ENCODE data around the gene PDS5A. TPM values are rescaled to one million over a fixed set of nuclear protein-coding genes. Genes with fewer than 3 reads are reported as not detected.

The PDS5A gene
- total and polyA plus RNA-seq, 9 of the 15 experiments (the other 6 are each of a cell fraction or from before 2014, with no cell fraction given) = 16.4 to 85.4 (median 70.0) TPM

GRCh38 chr4:39792529-39792928 lies 185.2 kb downstream of the PDS5A start (continued):
- TF ChIP-seq CHD7 (IDR thresholded peaks at IDR 0.05; ENCODE audit: low read depth, low read length) (no peak), ATF4 (CRISPR knock-in tag; IDR thresholded peaks at IDR 0.05) (no peak), ZNF239 (CRISPR knock-in tag; IDR thresholded peaks at IDR 0.05) (no peak), ASH1L (IDR thresholded peaks at IDR 0.05; ENCODE audit: borderline replicate concordance, low read depth, partially characterized antibody) (no peak), HMGXB4 (CRISPR knock-in tag; IDR thresholded peaks at IDR 0.05) (no peak), GATAD2B (IDR thresholded peaks at IDR 0.05; ENCODE audit: borderline replicate concordance) (no peak), STAT5A (IDR thresholded peaks at IDR 0.05; ENCODE audit: borderline replicate concordance, low read length) (peak; percentile 55; the same call in 1 of the 2 replicates), BACH1 (tag; IDR thresholded peaks at IDR 0.05) (no peak), MYBL2 (IDR thresholded peaks at IDR 0.05; ENCODE audit: low read depth) (no peak), MYBL2 (CRISPR knock-in tag; IDR thresholded peaks at IDR 0.05; ENCODE audit: borderline replicate concordance) (no peak), SMARCA4 (IDR thresholded peaks at IDR 0.05) (peak; percentile 65; the same call in 1 of the 2 replicates), FOXP4 (CRISPR knock-in tag; IDR thresholded peaks at IDR 0.05; ENCODE audit: borderline replicate concordance) (no peak), XRCC3 (IDR thresholded peaks at IDR 0.05) (no peak)

Data from K562 (cell line).